H9 (cell line): ENCODE measurements around the gene UBASH3A. TPM values are rescaled to one million over a fixed set of nuclear protein-coding genes. Genes with fewer than 3 reads are reported as not detected.

Experiments
- DNase-seq: peaks from one replicate; pipeline ENCODE4 v3.0.0-alpha.2; 2017
- H2AFZ ChIP-seq: one replicate; pipeline ENCODE4 v1.6.1; 2013; ENCODE audit warnings: mild to moderate bottlenecking, low read length, control low read depth, moderate library complexity
- H2AK5ac ChIP-seq: 2 replicates; pipeline ENCODE4 v1.6.1; 2013; ENCODE audit warnings: low read length, control low read depth, mixed read lengths; ENCODE audit not compliant: insufficient read length
- H2BK120ac ChIP-seq: one replicate; pipeline ENCODE4 v1.6.1; 2013; ENCODE audit warnings: low read depth, mild to moderate bottlenecking, low read length, control low read depth, inconsistent platforms; ENCODE audit not compliant: poor library complexity, severe bottlenecking
- H2BK12ac ChIP-seq: 2 replicates; pipeline ENCODE4 v1.6.1; 2013; ENCODE audit warnings: low read length, control low read depth, mixed read lengths, low read depth; ENCODE audit not compliant: insufficient read length
- H2BK15ac ChIP-seq: 2 replicates; pipeline ENCODE4 v1.6.1; 2013; ENCODE audit warnings: low read depth, low read length, control low read depth
- H2BK20ac ChIP-seq: one replicate; pipeline ENCODE4 v1.6.1; 2013; ENCODE audit warnings: low read depth, mild to moderate bottlenecking, low read length, control low read depth, inconsistent platforms; ENCODE audit not compliant: poor library complexity, severe bottlenecking
- H2BK5ac ChIP-seq: 2 replicates; pipeline ENCODE4 v1.6.1; 2013; ENCODE audit warnings: low read length, control low read depth, mixed read lengths; ENCODE audit not compliant: insufficient read length
- H3K14ac ChIP-seq: 2 replicates; pipeline ENCODE4 v1.6.1; 2013; ENCODE audit warnings: low read length, control low read depth; ENCODE audit not compliant: insufficient read depth
- H3K18ac ChIP-seq: 2 replicates; pipeline ENCODE4 v1.6.1; 2013; ENCODE audit warnings: low read depth, mild to moderate bottlenecking, mixed read lengths, low read length, control low read depth; ENCODE audit not compliant: insufficient read length
- H3K23ac ChIP-seq: 2 replicates; pipeline ENCODE4 v1.6.1; 2013; ENCODE audit warnings: low read length, control low read depth, mixed read lengths, low read depth; ENCODE audit not compliant: insufficient read length
- H3K23me2 ChIP-seq: 2 replicates; pipeline ENCODE4 v1.6.1; 2013; ENCODE audit warnings: low read depth, mild to moderate bottlenecking, mixed read lengths, low read length, control low read depth; ENCODE audit not compliant: insufficient read length, poor library complexity, severe bottlenecking
- H3K27ac ChIP-seq: 2 replicates; pipeline ENCODE4 v1.5.1; 2013; ENCODE audit warnings: low read length, control low read depth, mixed read lengths, low read depth; ENCODE audit not compliant: insufficient read length
- H3K27me3 ChIP-seq: 2 replicates; pipeline ENCODE4 v1.6.1; 2013; ENCODE audit warnings: low read length, control low read depth, inconsistent platforms; ENCODE audit not compliant: insufficient read depth
- H3K4ac ChIP-seq: 2 replicates; pipeline ENCODE4 v1.6.1; 2013; ENCODE audit warnings: low read depth, mild to moderate bottlenecking, control low read depth, inconsistent platforms, low read length, moderate library complexity
- H3K4me1 ChIP-seq: 2 replicates; pipeline ENCODE4 v1.6.1; 2013; ENCODE audit warnings: low read length, control low read depth, inconsistent platforms; ENCODE audit not compliant: insufficient read depth
- H3K4me2 ChIP-seq: 2 replicates; pipeline ENCODE4 v1.6.1; 2013; ENCODE audit warnings: low read length, control low read depth, mixed read lengths; ENCODE audit not compliant: insufficient read length, insufficient read depth
- H3K56ac ChIP-seq: 2 replicates; pipeline ENCODE4 v1.6.1; 2013; ENCODE audit warnings: low read depth, mild to moderate bottlenecking, mixed read lengths, low read length, control low read depth; ENCODE audit not compliant: insufficient read length
- H3K79me1 ChIP-seq: 2 replicates; pipeline ENCODE4 v1.6.1; 2013; ENCODE audit warnings: low read depth, mild to moderate bottlenecking, moderate library complexity, low read length, control low read depth, inconsistent platforms; ENCODE audit not compliant: insufficient read depth, poor library complexity, severe bottlenecking
- H3K79me2 ChIP-seq: 2 replicates; pipeline ENCODE4 v1.6.1; 2013; ENCODE audit warnings: low read length, control low read depth, inconsistent platforms; ENCODE audit not compliant: insufficient read depth
- H3K9ac ChIP-seq: 2 replicates; pipeline ENCODE4 v1.6.1; 2013; ENCODE audit warnings: low read length, control low read depth, mixed read lengths; ENCODE audit not compliant: insufficient read length; ENCODE audit errors: extremely low read depth
- H3K9me3 ChIP-seq: one replicate; pipeline ENCODE4 v1.6.1; 2013; ENCODE audit warnings: low read depth, low read length, inconsistent platforms; ENCODE audit not compliant: control insufficient read depth
- H3T11ph ChIP-seq: one replicate; pipeline ENCODE4 v1.6.1; 2013; ENCODE audit warnings: mild to moderate bottlenecking, low read length, control low read depth, inconsistent platforms
- H4K20me1 ChIP-seq: one replicate; pipeline ENCODE4 v1.6.1; 2013; ENCODE audit not compliant: control insufficient read depth, insufficient read length, insufficient read depth
- H4K5ac ChIP-seq: 2 replicates; pipeline ENCODE4 v1.6.1; 2013; ENCODE audit warnings: low read depth, mild to moderate bottlenecking, mixed read lengths, low read length, control low read depth; ENCODE audit not compliant: insufficient read length
- H4K8ac ChIP-seq: replicated peaks from 2 replicates; pipeline ENCODE4 v1.6.1; 2013; ENCODE audit warnings: low read length, control low read depth, mixed read lengths, low read depth; ENCODE audit not compliant: insufficient read length
- H4K91ac ChIP-seq: 2 replicates; pipeline ENCODE4 v1.6.1; 2013; ENCODE audit warnings: low read depth, mild to moderate bottlenecking, moderate library complexity, mixed read lengths, low read length, control low read depth; ENCODE audit not compliant: insufficient read length
- H3K27ac Mint-ChIP-seq, 3 experiments: 2 replicates in 2 of 3; 3 replicates in 1 of 3; pipeline ENCODE4 v1.8.0; 2020 to 2021; ENCODE audit warnings: mixed read lengths in 3 of 3, mild to moderate bottlenecking in 1 of 3, moderate library complexity in 1 of 3
- H3K27me3 Mint-ChIP-seq: 2 replicates; pipeline ENCODE4 v1.8.0; 2021; ENCODE audit warnings: low read depth, mild to moderate bottlenecking, moderate library complexity, mixed read lengths
- H3K36me3 Mint-ChIP-seq, 3 experiments: 2 replicates in 2 of 3; 3 replicates in 1 of 3; pipeline ENCODE4 v1.8.0; 2020 to 2021; ENCODE audit warnings: low read depth in 3 of 3, mixed read lengths in 3 of 3; ENCODE audit not compliant: insufficient read depth in 1 of 3
- H3K4me1 Mint-ChIP-seq, 2 experiments: 2 replicates each; pipeline ENCODE4 v1.8.0; 2020; ENCODE audit warnings: mixed read lengths in 2 of 2
- H3K4me3 Mint-ChIP-seq, 2 experiments: 2 replicates in 1 of 2; 3 replicates in 1 of 2; pipeline ENCODE4 v1.8.0; 2020 to 2021; ENCODE audit warnings: mild to moderate bottlenecking in 2 of 2, mixed read lengths in 2 of 2, moderate library complexity in 1 of 2
- H3K9me3 Mint-ChIP-seq, 2 experiments: 2 replicates in 1 of 2; 3 replicates in 1 of 2; pipeline ENCODE4 v1.8.0; 2020; ENCODE audit warnings: mild to moderate bottlenecking in 2 of 2, mixed read lengths in 2 of 2, moderate library complexity in 1 of 2
- WGBS: extraction: QIAGEN DNeasy Blood & Tissue Kit; methylation state at CpG from one replicate; pipeline ENCODE4 v1.1.7; 2013; ENCODE audit warnings: missing lambda C conversion rate, low lambda C conversion rate, mixed read lengths; ENCODE audit not compliant: insufficient read length; ENCODE audit errors: extremely low coverage; 5-methylcytosine and 5-hydroxymethylcytosine counted together
- total RNA-seq: library from RNA; stranded (reverse); gene quantifications from 2 replicates; pipeline ENCODE4 v1.2.1, GENCODE V29; 2021
- TF ChIP-seq, protein P1 (sequence below): fragments of 200-600 bp; sonication (generic); conservative IDR thresholded peaks from 3 replicates; pipeline ENCODE4 v1.8.0; 2021; ENCODE audit warnings: antibody characterized with exemption, mild to moderate bottlenecking

Gene UBASH3A
- total RNA-seq, 1 experiment from 2014 or later: not detected

DNA sequence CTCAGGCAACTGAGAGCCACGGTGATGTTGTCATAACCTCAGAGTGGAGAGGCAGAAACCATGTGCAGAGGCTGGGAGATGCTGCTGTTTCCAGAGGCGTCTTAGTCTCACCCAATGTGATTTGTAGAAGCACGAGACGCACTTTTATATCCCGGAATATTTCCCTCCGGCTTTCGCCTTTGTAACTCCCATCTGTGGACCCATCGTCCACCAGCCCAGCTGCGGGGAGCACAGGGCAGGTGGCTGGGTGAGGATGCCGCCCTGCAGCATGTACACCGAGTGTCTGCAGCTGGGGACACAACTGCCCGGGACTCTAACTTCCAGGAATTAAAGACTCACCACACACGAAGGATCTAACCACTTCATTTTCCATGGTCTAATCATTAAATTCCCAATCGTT lies 43.5 kb downstream of the UBASH3A start:
- Mint-ChIP-seq H3K4me1 (peaks cover 11 to 19% of the 10 kb centered on the region in 2 experiments), H3K27ac (no peak overlapping the region), H3K4me3 (no peak overlapping the region), H3K27me3 (peaks cover 15% of the 10 kb centered on the region), H3K9me3 (no peaks in the 10 kb centered on the region; a peak in 1 of 5 replicates), H3K36me3 (no peaks in the 10 kb centered on the region)
- no peak overlapping the region for H3K56ac ChIP-seq
- no peaks in the 10 kb centered on the region for H3K79me1 ChIP-seq
- H4K8ac ChIP-seq: no peak overlapping the region
- H3K4me2 ChIP-seq: no peak overlapping the region
- no peak overlapping the region for H2BK15ac ChIP-seq
- no peak overlapping the region for H3T11ph ChIP-seq
- H4K5ac ChIP-seq: no peak overlapping the region
- H2BK20ac ChIP-seq: no peak overlapping the region
- H3K27me3 ChIP-seq: no peaks in the 10 kb centered on the region
- H3K23me2 ChIP-seq: no peaks in the 10 kb centered on the region
- TF ChIP-seq, protein P1, sequence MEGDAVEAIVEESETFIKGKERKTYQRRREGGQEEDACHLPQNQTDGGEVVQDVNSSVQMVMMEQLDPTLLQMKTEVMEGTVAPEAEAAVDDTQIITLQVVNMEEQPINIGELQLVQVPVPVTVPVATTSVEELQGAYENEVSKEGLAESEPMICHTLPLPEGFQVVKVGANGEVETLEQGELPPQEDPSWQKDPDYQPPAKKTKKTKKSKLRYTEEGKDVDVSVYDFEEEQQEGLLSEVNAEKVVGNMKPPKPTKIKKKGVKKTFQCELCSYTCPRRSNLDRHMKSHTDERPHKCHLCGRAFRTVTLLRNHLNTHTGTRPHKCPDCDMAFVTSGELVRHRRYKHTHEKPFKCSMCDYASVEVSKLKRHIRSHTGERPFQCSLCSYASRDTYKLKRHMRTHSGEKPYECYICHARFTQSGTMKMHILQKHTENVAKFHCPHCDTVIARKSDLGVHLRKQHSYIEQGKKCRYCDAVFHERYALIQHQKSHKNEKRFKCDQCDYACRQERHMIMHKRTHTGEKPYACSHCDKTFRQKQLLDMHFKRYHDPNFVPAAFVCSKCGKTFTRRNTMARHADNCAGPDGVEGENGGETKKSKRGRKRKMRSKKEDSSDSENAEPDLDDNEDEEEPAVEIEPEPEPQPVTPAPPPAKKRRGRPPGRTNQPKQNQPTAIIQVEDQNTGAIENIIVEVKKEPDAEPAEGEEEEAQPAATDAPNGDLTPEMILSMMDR: no peak
- no peaks in the 10 kb centered on the region for H3K79me2 ChIP-seq
- no peak overlapping the region for H4K91ac ChIP-seq
- H3K4me1 ChIP-seq: no peaks in the 10 kb centered on the region
- no peak overlapping the region for H2AK5ac ChIP-seq
- no peak overlapping the region for H2BK120ac ChIP-seq
- H4K20me1 ChIP-seq: no peaks in the 10 kb centered on the region
- H3K27ac ChIP-seq: no peak overlapping the region
- H3K4ac ChIP-seq: no peak overlapping the region
- H2BK5ac ChIP-seq: no peak overlapping the region
- no peak for DNase-seq
- H3K14ac ChIP-seq: no peak overlapping the region
- H3K23ac ChIP-seq: no peak overlapping the region
- WGBS: no CpG with 5 or more reads among the region's 14 CpGs
- no peak overlapping the region for H2AFZ ChIP-seq
- H2BK12ac ChIP-seq: no peak overlapping the region
- H3K9ac ChIP-seq: no peak overlapping the region
- no peak overlapping the region for H3K18ac ChIP-seq
- H3K9me3 ChIP-seq: no peaks in the 10 kb centered on the region
